Activated CD8-positive, alpha-beta memory T cell treated with anti-CD3 and anti-CD28 coated beads, Interleukin-2, amount 50 U/mL, for 48 hours (primary cell): ENCODE data around the gene RHBDF1.
A peak's percentile ranks its signal among the peaks of the same experiment; 100 is the strongest.

ENCODE experiments used
- DNase-seq: peaks from one replicate; pipeline ENCODE4 v3.0.0-alpha.2; 2020

RHBDF1 gene

DNA sequence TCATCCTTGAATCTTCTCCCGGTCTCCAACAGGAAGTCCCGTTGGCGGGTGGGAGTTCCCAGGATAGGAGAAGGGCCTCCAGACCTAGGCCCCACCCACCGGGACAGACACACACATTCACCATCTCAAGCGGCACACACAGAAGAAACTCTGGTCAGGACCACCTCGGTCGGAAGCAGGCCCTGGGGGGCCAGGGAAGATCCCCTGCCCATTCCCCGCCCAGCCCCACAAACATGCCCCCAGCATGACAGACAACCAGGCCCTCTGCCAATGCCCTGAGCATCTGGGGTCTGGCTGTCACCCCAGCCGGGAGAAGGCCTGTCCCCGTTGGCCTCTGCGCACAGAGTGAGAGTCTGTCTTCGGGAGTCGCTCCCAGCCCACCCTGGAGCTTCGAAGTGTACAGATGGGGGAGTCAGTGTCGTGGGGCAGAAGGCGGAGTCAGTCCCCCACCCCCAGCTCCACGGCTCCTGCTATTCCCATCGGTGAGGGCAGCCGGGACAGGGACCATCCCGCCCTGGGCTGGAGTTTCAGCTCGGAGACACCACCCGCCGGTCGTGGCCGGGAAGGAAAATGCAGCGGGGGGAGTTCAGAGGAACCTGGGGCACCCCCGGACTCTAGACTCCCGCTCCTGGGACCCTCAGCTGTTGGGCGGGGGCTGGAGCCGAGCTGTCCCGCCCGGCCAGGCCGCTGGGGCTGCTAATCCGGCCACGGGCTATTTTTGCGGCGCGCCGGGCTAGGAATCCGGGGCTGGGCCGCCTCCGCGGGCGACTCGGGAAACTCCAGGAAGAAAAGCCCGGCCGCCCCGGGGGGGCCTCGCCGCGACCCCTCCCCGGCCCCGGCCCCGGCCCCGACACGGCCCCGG is 660 bp downstream of the RHBDF1 start:
- DNase-seq = no peak

DNA sequence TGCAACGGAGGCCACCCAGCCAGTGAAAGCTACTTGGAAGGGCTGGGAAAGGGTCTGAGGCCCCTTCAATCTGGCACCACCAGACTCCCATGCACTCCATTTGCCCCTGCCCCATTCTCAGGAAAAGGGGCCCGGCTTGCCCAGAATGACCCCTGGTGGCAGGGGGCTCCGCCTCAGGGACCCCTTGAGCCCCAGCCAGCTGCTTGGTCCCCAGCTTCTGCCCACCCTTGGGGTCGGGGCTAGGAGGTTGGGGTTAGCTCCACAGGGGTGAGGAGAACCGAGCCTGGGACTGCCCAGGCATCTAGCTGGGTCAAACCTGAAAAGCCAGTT is 1.3 kb downstream of the RHBDF1 start:
- no peak for DNase-seq

DNA sequence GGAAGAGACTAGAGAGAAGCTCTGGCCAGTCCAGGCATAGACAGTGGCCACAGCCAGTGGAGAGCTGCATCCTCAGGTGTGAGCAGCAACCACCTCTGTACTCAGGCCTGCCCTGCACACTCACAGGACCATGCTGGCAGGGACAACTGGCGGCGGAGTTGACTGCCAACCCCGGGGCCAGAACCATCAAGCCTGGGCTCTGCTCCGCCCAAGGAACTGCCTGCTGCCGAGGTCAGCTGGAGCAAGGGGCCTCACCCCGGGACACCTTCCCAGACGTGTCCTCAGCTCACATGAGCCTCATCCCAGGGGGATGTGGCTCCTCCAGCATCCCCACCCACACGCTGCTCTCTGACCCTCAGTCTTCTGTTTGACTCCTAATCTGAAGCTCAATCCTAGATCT is 3.2 kb downstream of the RHBDF1 start:
- DNase-seq = no peak

- DNase-seq = no peak
Observed at GRCh38 chr16:67884-68789, 4.3 kb downstream of the RHBDF1 start.

GRCh38 chr16:67183-67791 is 5.1 kb downstream of the RHBDF1 start:
- DNase-seq = no peak

DNA sequence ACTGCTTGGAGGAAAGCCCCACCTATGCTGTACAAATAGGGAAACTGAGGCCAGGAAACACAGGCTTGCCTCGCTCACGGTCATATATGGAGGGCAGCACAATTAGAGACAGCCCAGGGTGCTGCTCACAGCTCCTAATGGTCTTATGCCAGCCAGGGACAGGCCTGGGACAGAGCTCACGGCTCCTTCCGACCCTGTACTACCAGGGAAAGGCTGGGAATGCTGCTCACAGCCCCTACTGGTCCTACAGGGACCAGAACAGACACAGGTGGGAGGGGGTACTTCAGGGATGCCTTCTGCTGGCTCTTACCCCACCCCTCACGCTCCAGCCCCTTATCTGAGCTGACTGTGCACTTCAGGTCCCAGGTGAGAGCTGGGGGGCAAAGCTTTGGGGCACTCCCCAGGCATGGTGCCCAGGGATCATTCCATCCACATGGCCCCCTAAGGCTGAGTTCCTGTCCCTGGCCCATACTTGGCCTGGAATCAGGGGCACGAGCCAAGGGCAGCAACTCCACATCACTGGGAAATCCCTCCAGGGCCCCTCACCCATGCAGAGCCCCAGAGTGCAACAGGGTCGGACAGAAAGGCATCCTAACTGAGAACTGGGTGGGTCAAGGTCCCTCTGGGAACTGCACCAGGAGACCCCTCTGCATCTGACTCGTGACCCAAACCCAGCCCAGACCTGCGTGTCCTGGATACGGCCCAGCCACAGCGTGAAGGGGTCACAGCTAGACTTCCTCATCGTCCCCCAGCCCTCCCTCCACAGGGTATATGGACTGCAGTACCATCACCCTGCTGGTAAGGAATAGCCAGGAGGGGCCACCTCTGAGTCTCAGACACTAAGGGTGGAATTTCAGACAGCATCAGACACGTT is 5.9 kb downstream of the RHBDF1 start:
- DNase-seq = no peak

DNA sequence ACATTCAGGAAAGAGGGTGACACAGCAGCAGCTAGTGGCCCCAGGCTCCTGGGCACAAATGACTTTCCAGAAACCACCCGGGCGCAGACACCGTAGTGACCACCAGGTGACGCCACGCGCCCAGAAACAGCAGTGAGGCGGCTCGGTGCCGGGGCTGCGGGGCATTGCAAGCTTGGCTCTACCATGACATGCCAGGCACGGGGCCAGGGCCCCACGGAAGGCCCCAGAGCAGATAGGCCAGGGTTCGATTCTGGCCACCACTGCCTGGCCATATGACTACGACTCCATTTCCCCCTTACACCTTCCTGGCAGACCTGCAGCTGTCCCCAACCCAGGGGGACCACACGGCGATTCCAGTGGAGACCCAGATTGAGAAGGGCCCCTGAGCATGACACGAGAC is 6.7 kb downstream of the RHBDF1 start:
- peak; percentile 95 for DNase-seq

DNA sequence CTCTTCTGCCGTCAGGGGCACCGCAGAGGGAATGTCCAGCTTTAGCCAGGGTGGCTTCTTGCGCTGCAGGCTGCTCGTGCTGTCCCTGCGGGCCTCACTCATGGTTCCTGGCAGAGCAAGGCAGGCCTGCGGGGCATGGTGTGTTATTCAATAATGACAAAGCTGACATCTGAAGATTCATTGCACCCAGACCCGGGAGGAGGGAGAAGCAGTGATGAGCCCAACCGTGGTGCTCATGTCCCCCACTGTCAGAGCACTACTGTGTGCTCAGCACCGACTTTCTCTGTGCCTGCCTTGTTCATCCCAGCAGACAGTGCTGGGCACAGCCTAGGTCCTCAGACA is 7.5 kb downstream of the RHBDF1 start:
- no peak for DNase-seq

GRCh38 chr16:63998-64913 is 8.2 kb downstream of the RHBDF1 start:
- no peak for DNase-seq

DNA sequence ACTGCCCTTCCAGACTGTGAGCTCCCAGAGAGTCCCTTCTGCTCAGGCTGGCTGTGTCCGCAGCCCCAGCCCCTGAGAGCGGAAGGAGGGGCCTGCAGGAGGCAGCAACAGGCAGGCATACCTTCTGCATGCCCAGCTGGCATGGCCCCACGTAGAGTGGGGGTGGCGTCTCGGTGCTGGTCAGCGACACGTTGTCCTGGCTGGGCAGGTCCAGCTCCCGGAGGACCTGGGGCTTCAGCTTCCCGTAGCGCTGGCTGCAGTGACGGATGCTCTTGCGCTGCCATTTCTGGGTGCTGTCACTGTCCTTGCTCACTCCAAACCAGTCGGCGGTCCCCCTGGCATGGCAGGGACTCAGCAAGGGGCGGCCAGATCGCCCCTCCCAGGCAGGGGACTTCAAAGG is 9.0 kb downstream of the RHBDF1 start:
- no peak for DNase-seq

DNA sequence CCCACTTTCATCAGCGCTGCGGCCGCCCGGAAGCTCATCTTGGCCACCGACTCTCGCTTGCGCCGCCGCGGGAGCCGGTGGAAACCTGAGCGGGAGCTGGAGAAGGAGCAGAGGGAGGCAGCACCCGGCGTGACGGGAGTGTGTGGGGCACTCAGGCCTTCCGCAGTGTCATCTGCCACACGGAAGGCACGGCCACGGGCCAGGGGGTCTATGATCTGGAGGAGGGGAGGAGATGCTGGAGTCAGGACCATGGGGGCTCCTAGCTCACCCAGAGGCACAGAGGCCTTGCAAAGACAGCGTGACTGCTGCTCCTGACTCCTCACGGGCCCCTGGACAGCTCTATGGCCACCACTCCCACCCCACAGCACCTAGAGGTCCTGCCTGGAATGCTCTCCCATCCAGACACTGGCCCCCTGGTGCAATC is 9.5 kb downstream of the RHBDF1 start:
- no peak for DNase-seq

GRCh38 chr16:62283-62967 is 10.0 kb downstream of the RHBDF1 start:
- DNase-seq = no peak

DNA sequence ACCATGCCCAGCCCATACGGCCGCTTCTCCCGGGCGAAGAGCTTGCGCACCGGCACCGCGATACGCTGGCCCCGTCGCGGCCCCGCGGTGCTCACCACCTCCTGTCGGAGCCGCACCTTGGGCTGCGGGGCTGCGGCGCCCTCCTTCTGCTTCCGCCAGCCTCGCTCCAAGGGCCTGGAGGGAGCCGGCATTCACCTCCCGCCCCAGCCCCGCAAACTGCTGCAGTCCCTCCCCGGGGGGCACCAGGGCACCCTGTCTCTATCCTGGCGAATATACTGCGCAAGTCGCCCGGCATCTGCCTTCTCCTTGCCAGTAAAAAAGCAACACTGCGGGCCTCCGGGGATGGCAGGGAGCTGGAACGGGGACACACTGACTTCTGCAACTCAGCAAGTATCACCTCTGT is 10.6 kb downstream of the RHBDF1 start:
- no peak for DNase-seq

DNA sequence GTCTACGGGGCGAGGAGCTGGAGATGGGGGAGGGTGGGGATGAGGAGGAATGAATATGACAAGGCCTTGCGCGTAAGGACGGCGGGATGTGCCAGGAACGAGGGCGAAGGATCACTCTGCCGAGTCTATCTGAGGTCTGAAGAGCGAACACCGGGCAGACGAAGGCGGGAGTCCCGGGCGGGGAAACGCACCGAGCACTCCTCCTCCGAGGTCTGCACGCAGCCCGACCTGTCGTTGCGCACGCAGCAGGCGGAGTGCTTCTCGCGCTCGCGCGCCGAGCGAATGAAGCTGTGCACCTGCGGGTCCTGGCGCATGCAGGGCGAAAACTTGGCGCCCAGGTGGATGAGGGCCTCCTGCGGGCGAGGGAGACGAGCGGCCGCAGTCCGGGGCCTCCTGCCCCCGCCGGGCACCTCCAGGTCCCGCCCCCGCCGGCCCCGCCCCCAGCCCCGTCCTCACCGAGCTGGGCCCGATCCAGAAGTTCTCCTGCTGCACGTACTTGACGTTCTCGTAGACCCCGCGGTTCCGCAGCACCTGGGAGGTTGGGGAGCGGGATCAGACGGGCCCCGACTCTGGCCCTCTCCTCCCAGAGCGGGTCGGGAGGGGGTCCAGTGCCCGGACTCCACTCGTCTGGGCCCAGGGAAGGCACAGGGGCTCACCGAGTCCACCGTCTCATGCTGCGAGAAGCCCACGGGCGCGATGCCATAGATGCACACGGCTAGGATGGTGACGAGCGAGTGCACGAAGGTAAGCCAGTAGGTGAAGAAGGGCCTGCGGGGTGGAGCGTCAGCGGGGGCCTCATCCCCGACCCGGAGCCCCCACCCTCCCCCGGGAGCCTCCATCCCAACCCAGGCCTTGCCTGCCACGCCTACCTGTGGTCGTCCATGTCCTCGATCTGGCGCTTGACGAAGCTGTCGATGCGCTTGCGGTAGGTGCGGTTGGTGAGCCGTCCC is 11.2 kb downstream of the RHBDF1 start:
- no peak for DNase-seq

DNA sequence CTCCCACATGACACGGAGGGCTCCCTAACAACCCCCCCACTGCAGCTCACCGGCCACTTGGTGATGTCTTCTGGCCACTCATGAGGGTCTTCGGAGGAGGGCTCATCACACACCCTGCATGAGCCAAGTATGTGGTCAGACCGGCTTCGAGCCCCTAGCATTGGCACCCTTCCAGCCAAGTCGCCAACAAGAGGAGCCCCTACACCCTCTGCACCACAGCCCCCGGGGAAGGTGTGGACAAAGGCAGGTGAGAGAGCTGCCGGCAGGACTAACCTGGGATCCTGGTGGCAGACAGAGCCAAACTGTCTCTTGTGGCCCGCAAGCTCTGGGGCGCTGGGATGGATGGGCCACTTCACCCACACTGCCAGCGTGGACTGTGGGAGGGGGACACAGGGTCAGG is 12.3 kb downstream of the RHBDF1 start:
- DNase-seq = no peak

DNA sequence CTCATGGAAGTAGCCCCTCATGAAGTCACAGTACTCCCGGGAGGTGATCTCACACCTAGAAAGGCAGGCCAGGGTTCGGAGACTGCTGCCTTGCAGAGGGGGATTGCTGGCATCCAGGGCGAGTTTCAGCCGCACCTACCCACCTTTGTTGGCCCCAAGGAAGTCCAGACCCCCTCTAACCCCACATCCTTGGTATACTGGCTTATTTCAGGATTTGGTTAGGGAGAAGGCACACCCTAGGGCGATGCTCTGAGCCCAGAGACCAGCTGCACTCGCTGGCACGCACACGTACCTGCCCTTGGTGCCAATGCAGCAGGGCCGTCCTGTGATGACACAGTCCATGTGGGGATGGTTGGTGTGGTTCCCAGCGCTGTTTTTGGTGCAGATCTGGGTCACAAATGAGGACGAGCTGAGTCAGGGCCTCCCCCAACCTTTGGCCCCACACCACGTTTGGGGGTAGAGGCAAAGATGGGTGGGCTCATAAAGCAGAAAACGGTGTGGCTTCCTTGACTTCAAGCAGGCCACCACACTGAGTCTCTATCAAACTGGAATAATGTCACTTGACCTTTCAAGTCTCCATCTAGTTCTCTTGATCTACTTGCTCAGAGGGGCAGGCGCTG is 12.9 kb downstream of the RHBDF1 start:
- no peak for DNase-seq

DNA sequence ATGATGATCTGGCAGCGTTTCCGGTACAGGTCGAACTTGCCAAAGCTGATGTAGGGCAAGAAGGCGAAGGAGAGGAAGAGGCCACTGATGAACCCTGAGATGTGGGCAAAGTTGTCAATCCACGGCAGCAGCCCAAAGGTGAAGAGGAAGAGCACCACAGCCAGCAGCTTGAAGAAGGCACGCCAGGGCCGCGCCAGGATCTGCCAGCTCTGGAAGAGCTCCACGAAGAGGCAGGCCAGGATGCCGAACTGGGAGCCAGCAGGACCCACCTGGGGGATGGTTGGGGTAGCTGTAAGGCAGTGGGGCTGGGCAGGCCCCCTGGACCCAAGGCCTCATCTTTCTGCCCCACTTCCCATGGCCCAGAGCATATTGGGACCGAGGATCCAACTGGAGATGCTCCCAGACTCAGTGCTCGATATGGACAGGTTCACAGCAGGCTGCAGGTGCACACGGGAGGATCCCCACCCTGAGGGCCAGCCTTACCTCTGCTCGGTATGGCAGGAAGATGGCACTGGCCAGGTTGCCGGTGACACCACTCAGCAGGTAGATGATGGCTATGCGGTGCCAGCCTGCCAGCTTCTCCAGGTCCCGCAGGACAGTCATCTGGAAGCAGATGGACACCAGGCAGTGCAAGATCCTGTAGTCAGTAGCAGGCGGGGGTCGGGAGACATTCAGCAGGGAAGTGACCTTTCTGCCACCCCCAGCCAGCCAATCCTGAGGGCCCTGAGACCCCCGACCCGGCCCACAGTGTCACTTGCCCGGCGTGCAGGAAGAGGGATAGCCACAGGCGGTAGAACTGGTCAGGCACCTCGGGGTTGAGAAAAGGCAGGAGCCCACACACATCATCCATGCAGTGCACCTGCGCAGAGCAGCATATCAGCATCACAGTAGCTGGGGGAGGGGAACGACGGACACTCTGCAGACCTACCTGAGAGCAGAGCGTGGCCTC is 13.7 kb downstream of the RHBDF1 start:
- DNase-seq = no peak

DNA sequence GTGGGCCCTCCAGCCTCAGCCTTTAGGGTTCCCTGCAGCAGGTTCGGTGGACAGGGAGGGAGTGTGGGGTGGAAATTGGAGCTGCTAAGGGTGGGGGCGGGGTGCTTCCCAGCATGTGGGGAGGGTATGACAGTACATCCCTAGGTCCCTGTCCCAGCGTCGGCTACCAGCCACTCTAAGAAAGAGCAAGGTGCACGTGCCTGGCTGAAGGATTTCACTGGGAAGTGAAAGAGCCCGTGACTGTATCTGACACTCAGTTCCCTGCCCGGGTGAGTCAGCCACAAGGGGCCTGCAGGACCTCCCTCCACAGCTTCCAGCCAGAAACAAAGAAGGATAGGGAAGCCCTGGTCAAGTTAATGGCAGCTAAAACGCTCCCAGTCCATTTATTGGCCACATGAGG is 14.7 kb downstream of the RHBDF1 start:
- no peak for DNase-seq
